A673 (cell line): Measurements from ENCODE around the gene NCOA7.

Experiments
- CTCF ChIP-seq: fragments of 300-800, 200-600 bp; sonication (generic); conservative IDR thresholded peaks from 2 replicates; pipeline ENCODE4 v1.5.1; 2017; ENCODE audit warnings: low read depth, mild to moderate bottlenecking, antibody characterized with exemption, low read length, moderate library complexity, mixed read lengths
- EZH2 ChIP-seq: fragments of 200-600 bp; sonication (generic); IDR thresholded peaks from 2 replicates; pipeline ENCODE4 v1.6.1; 2017; ENCODE audit warnings: borderline replicate concordance, low read depth, mild to moderate bottlenecking, mixed read lengths, antibody characterized with exemption, low read length; ENCODE audit not compliant: poor library complexity, severe bottlenecking

GRCh38 chr6:125945378-125946141, 154.8 kb downstream of the NCOA7 start:
- no peak for TF ChIP-seq CTCF
- TF ChIP-seq EZH2: no peak
